Measurements from ENCODE around the gene OR4L1.
"Not testable (repeated sequence)": the region's sequence is repeated elsewhere in the genome, so short reads cannot be mapped to it uniquely, and the experiment has no call there.

Gene OR4L1

GRCh38 chr14:20059745-20060144 is at the start of gene OR4L1:
Gene OR4L1, plus strand, starts transcription at chr14:20060045. Its CDS starts 0 bp downstream, at chr14:20060045.
- DNase-seq (ENCODE audit: low read depth) = no peak

- no peak for DNase-seq (ENCODE audit: low read depth)
Measured at GRCh38 chr14:20019257-20019865, 40.5 kb upstream of the OR4L1 start, which contains the start of gene OR4K14. Gene OR4K14, minus strand, starts transcription at chr14:20019307. Its CDS starts 4,114 bp downstream, at chr14:20015193.

GRCh38 chr14:20031058-20031457 is 28.8 kb upstream of the OR4L1 start:
- no peak for DNase-seq (ENCODE audit: low read depth)

GRCh38 chr14:20035449-20035848 is 24.4 kb upstream of the OR4L1 start:
- no peak for DNase-seq (ENCODE audit: low read depth)

- DNase-seq (ENCODE audit: low read depth) = no peak
Measured at GRCh38 chr14:20035938-20036337, 23.9 kb upstream of the OR4L1 start, which contains the start of gene OR4K13. Gene OR4K13, minus strand, starts transcription at chr14:20036038. Its CDS starts 1,280 bp downstream, at chr14:20034758.

GRCh38 chr14:20044243-20044642 is 15.6 kb upstream of the OR4L1 start:
- DNase-seq (ENCODE audit: low read depth) = no peak

GRCh38 chr14:20048202-20048601 is 11.6 kb upstream of the OR4L1 start:
- DNase-seq (ENCODE audit: low read depth) = no peak

- DNase-seq (ENCODE audit: low read depth) = no peak
Measured at GRCh38 chr14:20092050-20092449, 32.2 kb downstream of the OR4L1 start.

- no peak for DNase-seq (ENCODE audit: low read depth)
Measured at GRCh38 chr14:20093442-20093841, 33.6 kb downstream of the OR4L1 start.

- DNase-seq (ENCODE audit: low read depth) = not testable (repeated sequence)
Measured at GRCh38 chr14:20098926-20099770, 39.3 kb downstream of the OR4L1 start.

GRCh38 chr14:20110438-20110837 is 50.6 kb downstream of the OR4L1 start, which contains the start of gene OR4K17:
Gene OR4K17, plus strand, starts transcription at chr14:20110739. Its CDS starts 6,761 bp downstream, at chr14:20117500.
- no peak for DNase-seq (ENCODE audit: low read depth)
